Measurements from ENCODE around the gene METRN. TPM values are rescaled to one million over a fixed set of nuclear protein-coding genes. Genes with fewer than 3 reads are reported as not detected.
A peak's percentile ranks its signal among the peaks of the same experiment; 100 is the strongest.

METRN gene
- total and polyA plus RNA-seq, 2 donors (not counting 1 experiment from before 2014, with no cell fraction given), result 5.3 to 35.3 TPM

DNA sequence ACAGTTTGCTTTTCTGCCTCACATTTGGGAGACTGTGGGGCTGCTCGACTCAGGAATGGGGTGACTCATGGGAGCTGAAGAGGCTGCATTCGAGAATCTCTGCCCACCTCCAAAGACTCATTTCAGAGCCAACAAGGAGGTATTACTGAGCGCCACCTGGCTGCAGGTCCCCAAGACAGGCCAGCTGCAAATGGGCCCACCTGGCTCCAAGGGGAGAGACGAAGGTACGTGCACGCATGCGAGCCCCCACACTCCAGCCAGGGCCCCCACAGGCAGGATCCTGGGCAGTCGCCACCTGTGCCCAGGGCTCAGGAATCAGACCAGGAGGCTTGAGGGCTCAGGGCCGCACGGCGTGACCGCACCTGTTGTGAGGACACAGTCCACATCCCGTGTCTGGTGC, 18.0 kb downstream of the METRN start:
- Histone ChIP-seq H3K4me2 (ENCODE audit: extremely low read depth, insufficient read depth, low read length) (no peak overlapping the region), H3K9ac (ENCODE audit: insufficient read depth, low read length) (no peak overlapping the region), H3K27ac (ENCODE audit: insufficient read depth, low read length) (no peak overlapping the region), H3K4me3 (replicated peaks in 1 of 4; ENCODE audit: control extremely low read depth in 1 of 4, insufficient read depth in 1 of 4, low read depth in 3 of 4, low read length in 4 of 4) (no peak overlapping the region), H3K79me2 (ENCODE audit: control insufficient read depth, insufficient read depth, low read length) (no peaks in the 10 kb centered on the region), H3K27me3 (ENCODE audit: control insufficient read depth, insufficient read depth, low read length) (no peaks in the 10 kb centered on the region), H3K4me1 (ENCODE audit: control insufficient read depth, extremely low read depth, insufficient read depth, low read length) (no peaks in the 10 kb centered on the region), H3K9me3 (ENCODE audit: control insufficient read depth, insufficient read depth, low read depth, low read length) (no peaks in the 10 kb centered on the region), H3K36me3 (ENCODE audit: control insufficient read depth, insufficient read depth, low read length) (peaks cover 30% of the 10 kb centered on the region), H4K20me1 (ENCODE audit: control insufficient read depth, extremely low read depth, insufficient read depth, low read length) (no peaks in the 10 kb centered on the region), H2AFZ (ENCODE audit: low read length) (no peak overlapping the region)
- peak in 1 of 2 donors; percentile 32 for DNase-seq (ENCODE audit: low read depth in 2 of 2)
- no peak for TF ChIP-seq EZH2 (IDR thresholded peaks at IDR 0.05; ENCODE audit: low read length, missing control alignments)
- no peak for TF ChIP-seq CTCF (conservative IDR thresholded peaks at IDR 0.05 in 1 of 2, IDR thresholded peaks at IDR 0.05 in 1 of 2; ENCODE audit: low read depth in 1 of 2, low read length in 2 of 2)

- no peak overlapping the region for H3K27ac ChIP-seq (ENCODE audit: insufficient read depth, low read length)
- H3K4me1 ChIP-seq (ENCODE audit: control insufficient read depth, extremely low read depth, insufficient read depth, low read length), result no peaks in the 10 kb centered on the region
- no peaks in the 10 kb centered on the region for H3K27me3 ChIP-seq (ENCODE audit: control insufficient read depth, insufficient read depth, low read length)
- DNase-seq (ENCODE audit: low read depth in 2 of 2), result no peak
- H3K4me3 ChIP-seq (replicated peaks in 1 of 4; ENCODE audit: control extremely low read depth in 1 of 4, insufficient read depth in 1 of 4, low read depth in 3 of 4, low read length in 4 of 4), result no peak overlapping the region
- no peaks in the 10 kb centered on the region for H4K20me1 ChIP-seq (ENCODE audit: control insufficient read depth, extremely low read depth, insufficient read depth, low read length)
- no peaks in the 10 kb centered on the region for H3K79me2 ChIP-seq (ENCODE audit: control insufficient read depth, insufficient read depth, low read length)
- H3K9me3 ChIP-seq (ENCODE audit: control insufficient read depth, insufficient read depth, low read depth, low read length), result no peaks in the 10 kb centered on the region
- no peak overlapping the region for H3K4me2 ChIP-seq (ENCODE audit: extremely low read depth, insufficient read depth, low read length)
- TF ChIP-seq CTCF (conservative IDR thresholded peaks at IDR 0.05 in 1 of 2, IDR thresholded peaks at IDR 0.05 in 1 of 2; ENCODE audit: low read depth in 1 of 2, low read length in 2 of 2), result peak; percentile 21 to 35
- TF ChIP-seq EZH2 (IDR thresholded peaks at IDR 0.05; ENCODE audit: low read length, missing control alignments), result no peak
- H3K9ac ChIP-seq (ENCODE audit: insufficient read depth, low read length), result no peak overlapping the region
- peaks cover 30% of the 10 kb centered on the region for H3K36me3 ChIP-seq (ENCODE audit: control insufficient read depth, insufficient read depth, low read length)
- H2AFZ ChIP-seq (ENCODE audit: low read length), result no peak overlapping the region
Observed at GRCh38 chr16:733382-734207, 18.7 kb downstream of the METRN start.

DNA sequence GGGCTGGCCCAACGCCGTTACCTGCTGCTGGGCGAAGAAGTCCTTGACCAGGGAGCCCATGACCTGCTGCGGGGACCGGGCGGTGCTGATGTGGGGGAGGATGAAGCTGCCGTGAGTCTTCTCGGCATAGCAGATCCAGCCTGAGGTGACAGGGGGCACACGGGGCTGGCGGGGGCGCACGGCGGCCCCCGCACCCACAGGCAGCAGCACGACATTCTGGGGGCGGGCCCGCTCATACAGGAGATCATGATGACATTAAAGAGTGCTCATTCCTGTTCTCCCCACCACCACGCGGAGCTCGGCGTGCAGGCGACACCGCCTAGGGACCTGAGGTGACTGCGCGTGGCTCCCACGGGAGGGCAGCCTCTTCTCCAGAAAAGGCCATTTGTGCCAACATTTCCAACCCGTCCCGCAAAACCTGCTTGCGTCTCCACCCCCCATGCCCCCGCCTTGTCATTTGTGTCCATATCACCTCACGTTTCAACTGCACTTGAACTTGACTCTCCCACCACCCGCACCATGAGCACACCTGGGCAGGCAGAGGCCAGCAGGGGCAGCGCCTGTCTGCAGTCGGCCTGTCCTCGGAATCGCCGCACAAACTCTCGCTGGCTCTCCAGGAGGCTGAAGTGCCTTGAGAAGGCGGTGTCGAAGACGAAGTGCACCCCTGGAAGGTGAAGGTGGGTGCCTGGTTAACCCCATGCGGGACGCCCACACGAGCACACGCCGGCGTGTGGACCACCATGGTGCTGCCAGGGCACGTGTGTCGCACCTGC, 19.5 kb downstream of the METRN start:
- Histone ChIP-seq H3K4me2 (ENCODE audit: extremely low read depth, insufficient read depth, low read length) (no peak overlapping the region), H3K27ac (ENCODE audit: insufficient read depth, low read length) (no peak overlapping the region), H3K9ac (ENCODE audit: insufficient read depth, low read length) (no peak overlapping the region), H3K36me3 (ENCODE audit: control insufficient read depth, insufficient read depth, low read length) (peaks cover 30% of the 10 kb centered on the region), H3K79me2 (ENCODE audit: control insufficient read depth, insufficient read depth, low read length) (no peaks in the 10 kb centered on the region), H3K4me1 (ENCODE audit: control insufficient read depth, extremely low read depth, insufficient read depth, low read length) (no peaks in the 10 kb centered on the region), H3K4me3 (replicated peaks in 1 of 4; ENCODE audit: control extremely low read depth in 1 of 4, insufficient read depth in 1 of 4, low read depth in 3 of 4, low read length in 4 of 4) (no peak overlapping the region), H2AFZ (ENCODE audit: low read length) (no peak overlapping the region), H4K20me1 (ENCODE audit: control insufficient read depth, extremely low read depth, insufficient read depth, low read length) (no peaks in the 10 kb centered on the region), H3K9me3 (ENCODE audit: control insufficient read depth, insufficient read depth, low read depth, low read length) (no peaks in the 10 kb centered on the region), H3K27me3 (ENCODE audit: control insufficient read depth, insufficient read depth, low read length) (no peaks in the 10 kb centered on the region)
- no peak for TF ChIP-seq CTCF (conservative IDR thresholded peaks at IDR 0.05 in 1 of 2, IDR thresholded peaks at IDR 0.05 in 1 of 2; ENCODE audit: low read depth in 1 of 2, low read length in 2 of 2)
- no peak for TF ChIP-seq EZH2 (IDR thresholded peaks at IDR 0.05; ENCODE audit: low read length, missing control alignments)
- no peak for DNase-seq (ENCODE audit: low read depth in 2 of 2)

Measured in fibroblast of lung (primary cell).